ENCODE results near the gene EXOC3L1.

Gene EXOC3L1

DNA sequence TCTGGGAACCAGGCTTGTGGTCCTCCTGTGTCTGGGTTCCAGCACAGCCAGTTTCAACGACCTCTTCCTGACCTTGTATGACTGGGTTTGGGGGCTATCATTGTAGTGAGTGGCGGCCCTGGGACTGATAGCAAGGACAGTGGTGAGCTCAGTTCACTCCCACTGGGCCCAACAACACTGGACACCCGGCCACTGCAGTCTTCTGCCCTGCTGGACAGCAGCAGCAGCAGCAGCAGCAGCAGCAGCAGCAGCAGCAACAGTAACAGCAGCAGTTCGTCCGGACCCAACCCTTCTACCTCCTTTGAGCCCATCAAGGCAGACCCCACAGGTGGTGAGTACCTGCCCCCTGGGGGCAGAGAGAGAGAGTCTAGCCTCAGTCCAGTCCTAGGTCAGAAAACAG, 5.7 kb upstream of the EXOC3L1 start:
- DNase-seq = no peak

DNA sequence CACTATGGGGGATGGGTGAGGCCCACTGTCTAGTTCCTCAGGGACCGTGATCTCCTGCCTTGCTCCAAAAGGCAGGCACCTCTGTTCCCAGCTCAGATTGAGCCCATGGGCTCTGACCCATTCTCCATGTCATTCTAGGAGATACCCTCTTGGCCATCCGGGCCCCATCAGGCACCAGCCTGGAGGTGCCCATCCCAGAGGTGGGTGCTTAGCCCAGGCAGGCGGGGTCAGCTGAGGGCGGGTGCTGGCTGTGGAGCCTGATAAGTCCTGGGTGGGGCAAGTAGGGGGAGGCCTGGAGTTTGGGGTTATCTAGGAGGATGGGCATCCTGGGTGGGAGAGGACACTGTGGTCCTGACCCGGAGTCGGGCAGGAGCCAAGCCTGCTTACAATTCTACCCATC, 4.3 kb upstream of the EXOC3L1 start:
- DNase-seq = no peak

DNA sequence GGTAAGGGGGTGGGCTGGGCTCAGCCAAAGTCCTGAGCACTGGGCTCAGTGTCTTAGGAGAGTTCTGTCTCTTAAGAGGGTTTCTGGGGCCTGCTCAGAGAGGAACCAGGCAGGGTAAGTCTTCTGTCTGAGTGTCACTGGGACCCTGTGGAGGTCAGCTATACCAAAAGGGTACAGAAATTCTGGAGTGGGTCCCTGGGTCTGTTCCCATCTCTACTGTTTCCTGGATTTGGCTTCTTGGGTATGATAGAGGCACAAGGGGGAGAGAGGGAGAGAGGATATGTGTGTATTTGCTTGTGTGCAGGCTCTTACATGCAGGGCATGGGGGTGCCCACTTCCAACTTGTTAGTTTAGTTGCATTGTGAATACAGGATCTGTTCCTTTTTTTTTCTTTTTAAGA, 3.6 kb upstream of the EXOC3L1 start:
- DNase-seq = no peak

DNA sequence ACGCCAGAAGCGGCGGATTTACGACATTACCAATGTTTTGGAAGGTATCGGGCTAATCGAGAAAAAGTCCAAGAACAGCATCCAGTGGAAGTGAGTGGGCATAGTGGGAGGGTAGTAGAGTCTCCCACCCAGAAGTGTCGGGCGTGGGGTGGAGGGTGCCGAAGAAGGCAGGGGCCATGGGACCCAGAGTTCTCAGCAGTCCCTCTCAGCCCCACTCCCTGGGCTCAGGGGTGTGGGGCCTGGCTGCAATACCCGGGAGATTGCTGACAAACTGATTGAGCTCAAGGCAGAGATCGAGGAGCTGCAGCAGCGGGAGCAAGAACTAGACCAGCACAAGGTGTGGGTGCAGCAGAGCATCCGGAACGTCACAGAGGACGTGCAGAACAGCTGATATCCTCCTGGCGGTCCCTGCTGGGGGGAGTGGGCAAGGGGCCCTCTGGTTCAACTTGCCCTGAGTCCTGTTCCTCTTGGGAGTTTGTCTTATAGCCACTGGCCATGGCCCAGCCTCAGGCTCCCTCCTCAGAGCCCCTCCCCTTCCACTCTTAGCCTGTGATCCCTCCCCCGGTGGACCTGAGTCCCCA, 2.9 kb upstream of the EXOC3L1 start:
- no peak for DNase-seq

DNA sequence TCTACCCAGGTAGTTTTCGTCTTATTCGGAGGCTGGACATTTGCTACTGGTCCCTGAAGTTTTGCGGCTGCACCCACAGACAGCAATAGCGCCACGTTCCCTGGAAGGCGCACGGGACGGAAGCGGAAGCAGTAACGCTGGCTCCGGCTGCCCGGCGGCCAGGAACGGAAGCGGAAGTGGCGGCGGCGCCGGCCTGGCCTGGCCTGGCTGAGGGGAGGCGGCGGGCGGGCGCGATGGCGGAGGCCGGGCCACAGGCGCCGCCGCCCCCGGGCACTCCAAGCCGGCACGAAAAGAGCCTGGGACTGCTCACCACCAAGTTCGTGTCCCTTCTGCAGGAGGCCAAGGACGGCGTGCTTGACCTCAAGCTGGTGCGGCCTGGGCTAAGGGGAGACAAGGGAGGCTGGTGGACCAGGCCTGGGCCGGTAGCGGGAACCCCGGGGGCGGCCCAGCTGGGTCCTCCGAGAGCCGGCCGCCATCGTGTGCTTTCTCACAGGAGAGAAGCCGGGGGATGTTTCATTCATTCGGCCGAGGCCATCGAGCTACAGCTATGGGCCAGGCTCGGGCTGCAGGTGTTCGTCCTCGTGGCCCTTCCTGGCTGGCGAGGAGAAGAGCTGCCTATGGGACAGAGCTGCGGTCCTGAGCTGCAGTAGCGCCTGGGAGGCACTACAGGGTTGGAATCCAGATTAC, 2.2 kb upstream of the EXOC3L1 start, which contains the start of gene E2F4:
E2F4 (plus strand) TSS at position 161 of the 687 bp plus-strand sequence; CDS start at position 234, 73 bp downstream.
- DNase-seq = peak; percentile 74

DNA sequence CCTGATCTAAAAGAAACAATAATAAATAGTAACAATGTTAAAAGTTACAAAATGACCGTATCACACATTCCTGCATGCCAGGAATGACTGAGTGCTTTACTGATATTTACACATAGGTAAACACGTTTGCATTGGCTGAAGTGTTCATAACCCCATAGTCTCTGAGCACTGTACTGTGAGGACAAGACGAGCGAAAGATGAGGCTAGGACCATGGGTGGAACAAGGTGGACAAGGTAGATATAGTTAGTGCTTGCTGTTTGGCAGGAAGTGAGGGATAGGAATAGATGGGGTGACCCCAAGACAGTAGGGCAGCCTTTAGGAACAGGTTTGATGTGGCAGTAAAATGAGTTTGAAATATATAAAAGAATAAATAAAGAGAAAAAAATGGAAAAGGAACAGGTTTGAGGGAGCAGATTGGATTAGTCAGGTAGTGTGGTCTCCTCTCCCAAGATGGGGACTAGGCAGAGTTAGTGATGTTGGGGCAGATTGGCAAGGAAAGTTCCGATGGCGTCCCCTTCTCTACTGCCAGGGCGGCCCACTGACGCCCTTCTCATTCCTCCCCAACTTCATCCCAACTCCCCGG, 1.6 kb upstream of the EXOC3L1 start:
- DNase-seq = no peak

DNA sequence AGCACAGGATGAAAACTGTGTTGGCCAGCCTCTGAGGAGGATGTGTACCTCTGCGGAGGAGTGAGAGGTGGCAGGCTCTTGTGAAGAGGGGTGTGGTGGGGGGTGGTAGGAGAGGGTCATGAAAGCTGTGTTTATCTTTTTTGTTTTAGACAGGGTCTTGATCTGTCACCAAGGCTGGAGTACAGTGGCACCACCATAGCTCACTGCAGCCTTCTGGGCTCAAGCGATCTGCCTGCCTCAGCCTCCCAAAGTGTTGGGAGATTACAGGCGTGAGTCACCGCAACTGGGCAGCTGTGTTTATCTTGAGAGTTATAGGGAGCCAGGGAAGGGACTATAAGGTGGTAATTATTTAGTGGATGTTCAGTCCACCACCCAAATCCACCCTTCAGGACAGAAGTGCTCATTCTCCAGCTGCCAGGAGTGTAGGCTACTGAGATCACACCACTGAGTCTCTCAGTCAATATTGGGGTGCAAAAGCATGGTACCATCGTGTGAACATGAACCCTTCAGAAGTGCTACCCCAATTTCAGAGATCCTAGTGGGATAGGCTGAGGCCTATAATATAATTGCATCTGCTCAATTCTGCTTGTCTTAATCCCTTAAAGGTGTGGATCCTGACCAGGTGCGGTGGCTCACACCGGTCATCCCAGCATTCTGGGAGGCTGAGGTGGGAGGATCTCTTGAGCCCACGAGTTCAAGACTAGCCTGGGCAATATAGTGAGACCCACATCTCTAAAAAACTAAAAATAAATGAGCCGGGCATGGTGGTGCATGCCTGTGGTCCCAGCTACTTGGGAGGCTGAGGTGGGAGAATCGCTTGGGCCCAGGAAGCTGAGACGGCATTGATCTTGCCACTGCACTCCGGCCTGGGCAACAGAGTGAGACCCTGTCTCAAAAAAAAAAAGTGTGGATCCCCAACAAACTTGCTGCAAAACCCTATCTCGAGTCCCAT, 788 bp upstream of the EXOC3L1 start:
- no peak for DNase-seq

DNA sequence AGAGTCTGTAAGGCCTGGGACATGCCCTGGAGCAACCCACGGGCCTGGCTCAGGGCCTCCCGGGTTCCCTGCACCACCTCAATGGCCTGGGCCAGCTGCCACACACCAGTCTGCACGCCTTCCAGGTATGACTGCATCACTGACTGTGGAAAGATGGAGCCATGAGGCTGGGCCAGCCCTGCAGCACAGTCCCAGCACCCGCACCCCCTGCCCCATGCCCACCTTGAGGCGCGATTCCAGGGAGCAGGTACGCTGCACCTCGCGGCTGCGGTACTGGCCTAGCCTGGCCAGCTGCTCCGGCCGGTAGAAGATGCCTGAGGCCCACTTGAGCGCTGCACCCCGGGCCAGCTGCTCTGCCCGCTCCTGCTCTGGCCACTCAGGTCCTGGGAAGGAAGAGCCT, 1.1 kb downstream of the EXOC3L1 start:
- no peak for DNase-seq

DNA sequence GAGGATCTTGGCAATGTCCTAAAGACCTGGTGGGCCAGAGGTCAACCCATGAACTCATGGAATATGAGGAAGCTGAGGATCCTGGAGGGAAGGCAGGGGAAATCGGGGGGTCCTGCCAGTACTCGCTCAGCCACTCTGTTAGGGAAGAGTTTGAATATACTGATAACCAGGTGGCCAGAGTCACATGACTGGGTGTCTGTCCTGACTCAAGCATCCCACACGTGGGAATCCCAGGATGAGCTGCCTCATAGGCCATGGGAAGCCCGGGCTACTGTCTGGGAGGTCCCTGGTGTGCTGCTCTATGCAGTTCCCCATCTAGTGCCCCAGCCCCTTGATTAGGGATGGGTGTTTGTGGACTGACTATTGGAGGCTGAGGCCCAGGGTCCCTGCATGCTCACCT, 1.6 kb downstream of the EXOC3L1 start:
- DNase-seq = no peak

DNA sequence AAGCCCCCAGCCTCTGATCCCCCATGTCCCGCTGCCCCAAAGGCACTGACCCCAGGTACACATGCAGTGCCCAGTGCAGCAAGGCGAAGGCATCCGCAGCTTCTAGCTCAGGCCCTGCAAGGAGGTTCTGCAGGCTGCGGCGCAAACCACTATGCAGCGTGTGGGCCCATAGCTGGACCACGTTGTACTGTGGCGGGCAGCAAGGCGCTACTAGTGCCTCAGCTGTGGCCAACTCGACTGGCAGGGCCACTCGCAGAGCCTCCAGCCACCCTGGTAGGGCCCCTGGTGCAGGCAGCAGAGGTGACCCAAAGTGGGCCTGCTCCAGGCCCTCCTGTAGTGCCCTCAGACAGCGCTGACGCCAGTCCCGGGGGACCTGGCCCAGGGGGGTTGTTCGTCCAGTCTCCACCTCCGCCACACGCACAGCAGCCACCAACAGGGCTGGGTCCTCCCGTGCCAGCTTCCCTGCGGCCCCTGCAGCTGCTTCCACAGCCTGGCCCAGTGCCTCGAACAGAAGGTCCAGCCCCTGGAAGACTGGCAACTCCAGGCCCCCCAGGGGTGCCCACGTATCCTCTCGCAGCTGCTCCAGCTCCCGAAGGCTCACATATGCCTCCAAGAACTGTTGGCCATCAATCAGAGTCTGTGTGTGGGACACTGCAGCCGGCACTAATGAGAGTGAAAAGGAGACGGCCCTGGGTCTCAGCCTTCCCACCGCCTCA, 2.6 kb downstream of the EXOC3L1 start:
- no peak for DNase-seq

DNA sequence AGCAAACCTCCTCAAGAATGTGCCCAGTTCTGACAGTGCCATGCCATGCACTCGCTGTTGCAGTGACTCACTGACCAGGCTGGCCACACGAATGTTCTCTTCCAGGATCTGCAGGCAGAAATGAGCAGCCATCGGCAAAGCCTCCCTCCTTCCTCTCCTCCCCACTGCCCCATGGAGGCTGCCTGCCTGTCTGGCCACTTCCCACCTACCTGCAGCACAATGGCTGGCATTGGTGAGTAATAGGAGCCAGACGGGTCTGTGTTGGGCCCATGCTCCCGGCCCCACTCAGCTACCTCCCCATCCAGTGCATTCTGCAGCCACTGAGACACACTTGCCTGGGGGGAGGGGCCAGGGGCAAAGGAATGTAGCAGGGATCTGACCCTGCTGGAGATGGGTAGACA, 3.4 kb downstream of the EXOC3L1 start:
- DNase-seq = no peak

DNA sequence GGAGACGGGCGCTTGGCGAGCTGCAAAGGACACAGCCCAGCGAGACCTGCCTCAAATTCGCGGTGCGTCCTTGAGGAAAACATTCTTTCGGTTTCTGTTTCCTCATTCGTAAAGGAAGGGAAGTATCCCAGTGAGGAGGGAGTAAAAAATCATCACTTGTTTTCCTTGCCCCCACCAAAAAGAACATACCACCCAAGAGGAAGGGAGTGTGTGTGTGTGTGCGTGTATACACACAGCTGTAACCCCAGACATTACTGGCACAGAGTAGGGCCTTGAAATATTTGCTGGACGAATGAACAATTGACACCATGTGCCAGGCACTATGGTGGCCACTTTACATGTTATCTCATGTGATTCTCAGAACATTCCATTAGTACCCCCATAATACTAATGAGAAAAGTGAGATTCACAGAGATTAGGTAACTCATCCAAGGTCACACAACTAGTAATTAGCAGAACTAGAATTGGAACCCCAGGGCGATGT, 4.2 kb downstream of the EXOC3L1 start:
- no peak for DNase-seq

DNA sequence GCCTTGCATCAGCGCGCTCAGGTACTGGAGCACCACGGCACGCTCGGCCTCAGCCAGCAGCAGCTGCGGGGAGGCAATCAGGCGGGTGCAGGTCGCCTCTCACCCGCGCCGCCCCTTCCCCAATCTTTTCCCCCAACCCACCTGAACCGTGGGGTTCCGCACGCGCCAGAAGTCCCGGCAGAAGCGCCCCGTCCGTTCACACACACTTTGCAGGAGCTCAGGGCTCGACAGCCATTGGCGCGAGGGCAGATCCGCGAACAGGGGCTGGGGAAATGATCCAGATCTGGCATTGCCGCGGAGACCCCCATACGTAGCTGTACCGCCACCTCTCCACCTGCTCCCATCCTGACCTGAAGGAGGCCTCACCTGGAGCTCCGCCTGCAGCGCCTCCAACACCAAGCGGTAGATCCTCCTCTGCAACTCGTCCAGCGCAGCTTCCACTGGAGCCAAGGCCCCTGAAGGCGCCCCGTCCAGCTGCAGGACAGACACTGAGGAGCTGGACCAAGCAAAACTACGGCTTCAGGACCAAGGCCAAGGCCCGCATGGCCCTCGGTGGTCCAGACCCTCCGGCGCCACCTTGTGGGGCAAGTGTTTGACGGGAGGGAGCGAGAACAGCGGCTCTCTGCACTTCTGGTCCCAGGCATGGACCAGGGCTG, 4.8 kb downstream of the EXOC3L1 start:
- DNase-seq = no peak

DNA sequence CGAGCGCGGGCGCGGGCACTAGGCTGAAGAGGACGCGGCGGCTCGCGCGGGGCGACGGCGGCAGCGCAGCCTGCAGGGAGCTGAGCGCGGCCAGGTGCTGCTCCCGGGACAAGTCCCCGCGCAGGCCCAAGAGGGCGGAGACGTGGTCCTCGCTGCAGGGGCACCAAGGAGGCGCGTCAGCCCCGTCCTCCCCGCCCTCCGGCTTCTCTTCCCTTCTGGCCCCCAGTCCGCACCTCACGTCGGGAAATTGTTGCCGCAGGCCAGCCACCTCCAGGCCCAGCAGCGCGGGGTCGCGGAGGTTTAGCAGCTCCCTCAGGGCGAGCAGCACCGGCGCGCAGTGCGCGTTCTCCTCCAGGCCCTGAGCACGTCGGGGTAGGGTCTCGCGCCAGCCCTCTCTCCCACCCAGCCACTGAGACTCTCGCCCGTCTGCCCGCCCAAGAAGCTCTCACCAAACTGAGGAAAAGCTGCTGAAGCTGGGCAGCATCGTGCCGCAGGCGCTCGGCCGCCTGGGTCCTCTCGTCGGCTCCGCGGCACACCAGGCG, 5.4 kb downstream of the EXOC3L1 start:
- no peak for DNase-seq

DNA sequence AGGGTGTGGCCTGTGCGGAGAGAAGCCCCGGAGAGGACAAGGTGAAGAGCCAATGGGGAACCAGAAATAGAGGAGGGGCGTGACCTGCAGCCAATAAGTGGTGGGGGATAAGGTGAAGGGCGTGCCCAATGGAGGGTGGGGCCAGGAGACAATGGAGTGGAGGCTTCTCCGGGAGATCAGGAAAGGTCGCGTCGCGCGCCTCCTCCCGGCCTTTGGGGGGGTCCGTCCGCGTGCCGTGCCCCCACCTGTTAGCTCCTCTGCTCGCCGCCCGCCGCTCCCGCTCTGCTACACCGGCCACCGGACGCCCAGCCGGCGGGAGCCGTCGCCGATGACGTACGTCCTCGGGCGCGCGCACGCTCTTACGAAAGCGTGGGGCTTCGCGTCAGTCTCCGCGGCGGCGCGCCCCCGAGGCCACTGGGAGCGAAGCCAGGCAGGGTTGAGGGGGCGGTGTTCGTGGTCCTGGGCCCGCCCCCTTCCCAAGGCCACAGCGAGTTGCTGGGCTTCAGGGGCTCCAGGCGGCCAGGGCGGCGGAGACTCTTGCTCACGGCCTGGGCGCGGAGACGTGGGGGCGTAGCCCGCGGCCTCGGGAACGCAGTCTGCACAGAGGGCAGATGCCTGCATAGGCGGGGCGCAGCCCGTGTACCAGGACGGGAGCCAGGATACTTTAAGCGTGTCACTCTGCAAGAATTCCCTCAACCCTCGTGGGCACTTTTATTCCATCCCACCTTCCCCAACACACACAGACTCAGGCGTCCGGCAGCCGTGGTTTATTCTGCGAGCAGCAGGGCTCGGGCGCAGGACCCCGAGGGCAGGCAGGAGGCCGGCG, 6.1 kb downstream of the EXOC3L1 start, which contains the start of gene MATCAP1:
MATCAP1 (minus strand) TSS at position 337 of the 826 bp plus-strand sequence. CDS start 3,353 bp downstream, outside the sequence.
- peak; percentile 95 for DNase-seq

DNA sequence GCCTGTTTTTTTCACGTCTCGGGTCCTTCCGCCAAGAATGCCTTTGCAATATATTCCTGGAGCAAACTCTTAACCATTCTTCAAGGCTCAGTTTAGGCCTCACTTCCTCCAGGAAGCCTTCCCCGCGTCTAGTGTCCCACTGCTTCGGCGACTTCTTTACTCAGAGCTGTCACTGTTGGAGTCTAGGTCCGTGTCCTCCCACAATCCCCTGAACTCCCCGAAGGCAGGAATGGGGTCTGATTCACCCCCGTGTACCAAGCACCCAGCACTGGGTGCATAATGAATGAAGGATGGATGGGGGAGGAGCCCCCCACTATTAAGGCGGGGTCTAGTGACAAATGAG, 6.7 kb downstream of the EXOC3L1 start:
- DNase-seq = no peak

DNA sequence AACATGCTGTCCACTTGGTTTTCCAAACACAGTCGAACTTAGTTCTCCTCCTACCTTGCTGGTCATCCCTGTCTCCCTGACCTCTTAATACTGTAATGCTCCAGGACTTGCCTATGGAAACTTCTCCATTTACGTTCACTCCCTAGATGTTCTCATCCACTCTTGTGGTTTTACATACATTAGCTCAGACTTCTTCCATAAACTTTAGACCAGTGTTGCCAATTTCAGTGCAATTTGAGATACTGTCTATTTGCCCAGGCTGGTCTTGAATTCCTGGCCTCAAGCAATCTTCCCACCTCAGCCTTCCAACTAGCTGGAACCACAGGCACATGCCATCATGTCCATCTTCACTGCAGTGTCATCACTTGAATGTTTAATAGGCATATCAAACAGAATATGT, 7.6 kb downstream of the EXOC3L1 start:
- DNase-seq = no peak

DNA sequence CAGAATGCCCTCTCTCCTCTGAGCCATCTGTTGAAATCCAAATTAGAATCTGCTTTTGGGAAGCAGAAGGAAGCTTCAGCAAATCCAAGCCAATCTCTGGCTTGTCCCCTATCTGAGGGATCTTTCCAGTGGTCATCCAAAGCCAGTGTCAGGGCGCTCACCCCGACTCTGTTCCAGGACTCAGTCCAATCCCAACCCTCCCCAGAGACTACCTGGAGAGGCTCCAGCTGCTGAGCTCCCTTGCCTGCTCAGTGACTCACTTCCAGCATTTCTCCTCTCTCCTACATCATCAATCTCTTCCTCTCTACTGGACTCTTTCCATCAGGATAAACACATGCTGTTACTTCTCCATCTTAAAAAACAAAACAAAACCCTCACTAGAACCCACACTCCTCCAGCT, 8.6 kb downstream of the EXOC3L1 start:
- no peak for DNase-seq

DNA sequence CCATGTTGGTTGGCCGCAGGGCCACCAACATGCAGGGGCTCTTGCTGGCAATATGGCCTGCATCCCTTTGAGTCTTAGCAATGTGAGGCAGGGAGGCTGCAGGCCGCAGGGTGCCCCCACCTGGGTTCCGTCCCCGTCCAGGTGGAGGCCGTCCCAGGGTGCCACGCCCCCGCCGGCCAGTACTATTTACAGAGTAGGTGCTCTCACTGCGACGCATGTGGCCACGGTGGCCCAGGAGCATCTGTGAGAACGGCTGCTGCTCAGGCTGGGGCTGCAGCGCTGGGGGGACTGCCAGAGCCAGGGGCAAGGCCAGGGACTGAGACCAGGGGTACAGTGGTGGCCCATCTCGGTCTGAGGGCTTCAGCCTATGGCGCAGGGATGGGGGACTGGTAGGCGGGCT, 9.8 kb downstream of the EXOC3L1 start:
- no peak for DNase-seq

DNA sequence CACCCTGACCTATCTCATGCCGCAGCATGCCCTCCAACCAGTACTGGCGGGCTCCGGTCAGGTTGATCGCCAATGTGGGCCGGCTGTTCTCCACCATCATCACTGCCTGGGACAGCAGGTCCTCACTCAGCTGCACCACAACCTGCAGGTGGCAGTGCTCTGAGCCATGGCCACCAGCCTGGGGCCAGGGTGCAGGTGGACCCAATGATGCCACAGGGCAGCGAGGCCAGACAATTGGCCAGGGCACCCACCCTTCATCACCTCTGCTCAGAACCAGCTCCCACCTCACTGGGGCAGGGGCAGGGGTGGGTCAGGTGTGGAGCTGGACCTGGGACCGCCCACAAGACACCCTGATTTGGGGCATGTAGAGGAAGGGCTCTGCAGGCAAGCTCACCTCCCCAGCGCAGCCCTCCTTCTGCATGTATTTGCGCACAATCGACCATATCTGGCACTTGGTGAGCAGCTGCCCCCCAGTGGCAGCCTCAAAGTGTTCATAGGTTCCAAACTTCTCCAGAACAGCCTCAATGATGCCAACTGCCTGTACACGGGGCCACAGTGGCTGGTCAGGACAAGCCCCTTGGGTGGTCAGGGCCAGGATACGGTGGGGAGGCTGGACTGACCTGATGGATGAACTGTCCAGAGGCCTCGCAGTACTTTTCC, 10.4 kb downstream of the EXOC3L1 start:
- no peak for DNase-seq
